HepG2 (cell line): ENCODE data around the gene SYT7. TPM values are rescaled to one million over a fixed set of nuclear protein-coding genes. Genes with fewer than 3 reads are reported as not detected.

Experiments
- CBX2 ChIP-seq, 2 experiments: fragments of 200-600 bp in 1 of 2; sonication (generic); formaldehyde crosslinking in 1 of 2; IDR thresholded peaks; 2 replicates each; pipeline versions ENCODE4 v1.7.0 to v1.8.1; 2018 to 2022; ENCODE audit warnings: low read depth in 2 of 2, low read length in 1 of 2, mild to moderate bottlenecking in 1 of 2, missing genetic modification reagents in 1 of 2
- CCDC6 ChIP-seq: sonication (generic); formaldehyde crosslinking; IDR thresholded peaks from 2 replicates; pipeline ENCODE4 v1.8.1; 2022; ENCODE audit warnings: mild to moderate bottlenecking, missing genetic modification reagents, moderate library complexity
- DNMT3B ChIP-seq: conservative IDR thresholded peaks from 2 replicates; pipeline ENCODE4 v1.6.1; 2016; ENCODE audit warnings: missing biosample characterization, control low read depth
- ELK4 ChIP-seq: sonication (generic); formaldehyde crosslinking; IDR thresholded peaks from 2 replicates; pipeline ENCODE4 v1.9.0; 2021; ENCODE audit warnings: missing genetic modification reagents, borderline replicate concordance
- ETV6 ChIP-seq: sonication (generic); formaldehyde crosslinking; conservative IDR thresholded peaks from 2 replicates; pipeline ENCODE4 v1.4.0; 2020; ENCODE audit warnings: missing genetic modification reagents
- EZH2 ChIP-seq: conservative IDR thresholded peaks from 2 replicates; pipeline ENCODE4 v1.6.1; 2012; ENCODE audit warnings: mild to moderate bottlenecking, low read depth, low read length, moderate library complexity
- GZF1 ChIP-seq: sonication (generic); formaldehyde crosslinking; IDR thresholded peaks from 2 replicates; pipeline ENCODE4 v1.5.1; 2020; ENCODE audit warnings: mild to moderate bottlenecking, missing genetic modification reagents
- HMGXB3 ChIP-seq: sonication (generic); formaldehyde crosslinking; IDR thresholded peaks from 2 replicates; pipeline ENCODE4 v1.4.0; 2020; ENCODE audit warnings: missing genetic modification reagents, borderline replicate concordance
- ISL2 ChIP-seq: sonication (generic); formaldehyde crosslinking; IDR thresholded peaks from 2 replicates; pipeline ENCODE4 v1.5.0; 2020; ENCODE audit warnings: missing genetic modification reagents
- MAFG ChIP-seq: sonication (generic); formaldehyde crosslinking; IDR thresholded peaks from 2 replicates; pipeline ENCODE4 v1.5.1; 2020; ENCODE audit warnings: mild to moderate bottlenecking, missing genetic modification reagents
- NCOA2 ChIP-seq: sonication (generic); formaldehyde crosslinking; IDR thresholded peaks from 2 replicates; pipeline ENCODE4 v1.8.0; 2022; ENCODE audit warnings: inconsistent platforms
- NR2F6 ChIP-seq, 2 experiments: IDR thresholded peaks; 2 replicates each; pipeline ENCODE4 v1.6.1; 2016; ENCODE audit warnings: antibody characterized with exemption in 1 of 2, mild to moderate bottlenecking in 1 of 2
- SMARCE1 ChIP-seq: fragments of 450-650 bp; IDR thresholded peaks from 2 replicates; pipeline ENCODE4 v1.6.1; 2017; ENCODE audit warnings: borderline replicate concordance
- SRY ChIP-seq: sonication (generic); formaldehyde crosslinking; IDR thresholded peaks from 2 replicates; pipeline ENCODE4 v1.8.0; 2022; ENCODE audit warnings: mild to moderate bottlenecking, missing genetic modification reagents
- ZHX1 ChIP-seq: sonication (generic); formaldehyde crosslinking; IDR thresholded peaks from 2 replicates; pipeline ENCODE4 v1.8.1; 2022; ENCODE audit warnings: low read depth, mild to moderate bottlenecking, missing genetic modification reagents
- ZNF263 ChIP-seq: sonication (generic); formaldehyde crosslinking; IDR thresholded peaks from 2 replicates; pipeline ENCODE4 v1.4.0; 2020; ENCODE audit warnings: missing genetic modification reagents
- ZNF710 ChIP-seq: sonication (generic); formaldehyde crosslinking; IDR thresholded peaks from 2 replicates; pipeline ENCODE4 v1.5.0; 2020; ENCODE audit warnings: mild to moderate bottlenecking, missing genetic modification reagents, borderline replicate concordance
- ZNF740 ChIP-seq: sonication (generic); formaldehyde crosslinking; IDR thresholded peaks from 2 replicates; pipeline ENCODE4 v1.4.0; 2020; ENCODE audit warnings: missing genetic modification reagents
- polyA plus RNA-seq, 8 experiments: library from polyadenylated mRNA; depleted of rRNA in 3 of 8; stranded (reverse) in 7 of 8; unstranded in 1 of 8; fragments of >200 nt; fragmentation: Illumina TruSeq in 4 of 8; extraction: Trizol in 4 of 8; gene quantifications; 2 replicates each; pipeline versions ENCODE4 v1.2.1 to v1.2.3, GENCODE V29; 2011 to 2016; ENCODE audit warnings: low read depth in 4 of 8, missing spikeins in 1 of 8, mixed read lengths in 1 of 8; ENCODE audit not compliant: insufficient read depth in 1 of 8
- total RNA-seq, 5 experiments: library from RNA; depleted of rRNA; stranded (reverse); fragments of >200 nt; fragmentation: Illumina TruSeq; extraction: Trizol; gene quantifications; 2 replicates each; pipeline ENCODE4 v1.2.3, GENCODE V29; 2016; ENCODE audit warnings: low read depth in 1 of 5

SYT7 gene
- total and polyA plus RNA-seq, 2 of the 13 experiments (the other 11 are each of a cell fraction or from before 2014, with no cell fraction given) = 1.4 to 4.4 TPM

GRCh38 chr11:61567286-61568061 lies 13.4 kb downstream of the SYT7 start (continued):
- TF ChIP-seq NCOA2 (CRISPR knock-in tag) (peak; percentile 96), GZF1 (peak; percentile 97), ZNF263 (CRISPR knock-in tag) (peak; percentile 96), EZH2 (no peak), ISL2 (CRISPR knock-in tag) (peak; percentile 98), HMGXB3 (CRISPR knock-in tag) (peak; percentile 99), CCDC6 (CRISPR knock-in tag) (peak; percentile 100), NR2F6 (IDR thresholded peaks at IDR 0.05) (no peak), NR2F6 (CRISPR knock-in tag; IDR thresholded peaks at IDR 0.05) (peak; percentile 95), CBX2 (IDR thresholded peaks at IDR 0.05; ENCODE audit: low read depth, low read length) (no peak), CBX2 (CRISPR knock-in tag; IDR thresholded peaks at IDR 0.05; ENCODE audit: low read depth) (peak; percentile 96; the same call in 1 of the 2 replicates), ETV6 (CRISPR knock-in tag) (peak; percentile 100), ZNF710 (CRISPR knock-in tag) (peak; percentile 99), DNMT3B (CRISPR knock-in tag) (peak; percentile 100), ZHX1 (CRISPR knock-in tag) (peak; percentile 99), SRY (CRISPR knock-in tag) (peak; percentile 100), SMARCE1 (no peak), ZNF740 (CRISPR knock-in tag) (peak; percentile 99), MAFG (CRISPR knock-in tag) (peak; percentile 91), ELK4 (CRISPR knock-in tag) (peak; percentile 99; the same call in 1 of the 2 replicates)
